ENCODE data around the gene IMMT.

IMMT gene

GRCh38 chr2:86143926-86144685 is 51.2 kb downstream of the IMMT start:
- no peaks in the 10 kb centered on the region for H3K9me3 Mint-ChIP-seq
- H3K27me3 Mint-ChIP-seq: no peaks in the 10 kb centered on the region
- H3K36me3 Mint-ChIP-seq: peaks cover 11% of the 10 kb centered on the region
- H3K4me1 Mint-ChIP-seq: peaks cover 6% of the 10 kb centered on the region
- peak overlapping the region; percentile 17 for H3K27ac Mint-ChIP-seq
- no peak overlapping the region for H3K4me3 Mint-ChIP-seq

GRCh38 chr2:86143307-86143706 is 52.0 kb downstream of the IMMT start:
- Mint-ChIP-seq H3K27ac (no peak overlapping the region), H3K27me3 (no peaks in the 10 kb centered on the region), H3K36me3 (peaks cover 17% of the 10 kb centered on the region), H3K9me3 (no peaks in the 10 kb centered on the region), H3K4me3 (no peak overlapping the region), H3K4me1 (peaks cover 11% of the 10 kb centered on the region)

GRCh38 chr2:86142436-86143257 is 52.6 kb downstream of the IMMT start:
- peaks cover 16% of the 10 kb centered on the region for H3K36me3 Mint-ChIP-seq
- no peak overlapping the region for H3K4me3 Mint-ChIP-seq
- H3K27me3 Mint-ChIP-seq: no peaks in the 10 kb centered on the region
- H3K27ac Mint-ChIP-seq: no peak overlapping the region
- H3K9me3 Mint-ChIP-seq: no peaks in the 10 kb centered on the region
- H3K4me1 Mint-ChIP-seq: peaks cover 11% of the 10 kb centered on the region

GRCh38 chr2:86140969-86141392 is 54.3 kb downstream of the IMMT start:
- no peak overlapping the region for H3K4me3 Mint-ChIP-seq
- H3K4me1 Mint-ChIP-seq: peaks cover 11% of the 10 kb centered on the region
- peaks cover 20% of the 10 kb centered on the region for H3K36me3 Mint-ChIP-seq
- no peaks in the 10 kb centered on the region for H3K27me3 Mint-ChIP-seq
- H3K27ac Mint-ChIP-seq: peak overlapping the region; percentile 6
- H3K9me3 Mint-ChIP-seq: no peaks in the 10 kb centered on the region

DNA sequence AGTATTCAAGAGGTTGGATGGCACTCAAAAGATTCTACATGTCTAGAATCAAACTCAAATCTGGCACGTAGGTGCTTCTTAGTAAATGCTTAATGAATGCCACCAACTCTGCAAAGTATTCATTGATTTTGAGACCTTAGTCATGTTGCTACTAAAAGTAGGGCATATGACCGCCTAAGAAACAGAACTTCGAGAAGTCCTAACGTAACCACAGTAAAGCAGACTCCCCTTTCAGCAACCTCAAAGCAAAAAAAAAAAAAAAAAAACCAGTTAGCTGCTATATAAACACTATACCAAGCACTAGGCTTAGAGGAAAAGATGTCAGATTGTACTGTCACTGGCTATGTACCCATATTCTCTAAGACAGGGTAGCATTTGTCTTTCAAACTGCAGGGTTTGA is 55.3 kb downstream of the IMMT start:
- H3K27ac Mint-ChIP-seq: no peak overlapping the region
- H3K4me1 Mint-ChIP-seq: peaks cover 11% of the 10 kb centered on the region
- H3K27me3 Mint-ChIP-seq: no peaks in the 10 kb centered on the region
- H3K36me3 Mint-ChIP-seq: peaks cover 24% of the 10 kb centered on the region
- H3K9me3 Mint-ChIP-seq: no peaks in the 10 kb centered on the region
- no peak overlapping the region for H3K4me3 Mint-ChIP-seq

DNA sequence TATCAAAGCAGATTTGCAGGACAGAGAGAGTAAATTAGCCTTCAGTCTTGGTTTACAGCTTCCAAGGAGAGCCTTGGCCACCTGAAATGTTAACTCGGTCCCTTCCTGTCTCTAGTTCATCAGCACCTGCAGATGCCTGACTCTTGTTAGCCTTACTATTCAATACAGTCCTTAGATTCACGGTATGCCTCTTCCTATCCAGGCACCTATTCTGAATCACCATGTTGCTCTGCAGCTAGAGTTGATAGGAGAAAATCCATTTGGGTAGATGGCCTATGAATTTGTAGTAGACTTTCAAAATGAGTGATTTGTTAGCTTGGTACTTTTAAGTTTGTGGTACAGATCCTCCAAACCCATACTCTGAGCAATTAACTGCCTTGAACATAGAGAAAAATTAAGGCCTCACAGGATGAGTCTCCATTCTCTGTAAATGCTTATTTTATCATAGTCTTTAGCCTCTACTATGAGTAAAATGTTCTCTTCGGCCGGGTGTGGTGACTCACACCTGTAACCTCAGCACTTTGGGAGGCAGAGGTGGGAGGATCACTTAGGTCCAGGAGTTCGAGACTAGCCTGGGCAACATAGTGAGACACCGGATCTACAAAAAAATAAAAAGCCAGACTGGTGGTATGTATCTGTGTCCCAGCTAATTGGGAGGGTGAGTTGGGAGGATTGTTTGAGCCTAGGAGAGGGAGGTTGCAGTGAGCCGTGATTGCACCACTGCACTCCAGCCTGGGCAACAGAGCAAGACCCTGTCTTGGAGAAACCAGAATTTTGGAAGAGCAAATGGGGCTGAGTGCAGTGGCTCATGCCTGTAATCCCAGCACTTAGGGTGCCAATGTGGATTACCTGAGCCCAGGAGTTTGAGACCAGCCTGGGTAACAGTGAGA is 56.3 kb downstream of the IMMT start:
- H3K27me3 Mint-ChIP-seq: no peaks in the 10 kb centered on the region
- peak overlapping the region; percentile 30 for H3K27ac Mint-ChIP-seq
- H3K4me1 Mint-ChIP-seq: peaks cover 11% of the 10 kb centered on the region
- peaks cover 26% of the 10 kb centered on the region for H3K36me3 Mint-ChIP-seq
- H3K9me3 Mint-ChIP-seq: no peaks in the 10 kb centered on the region
- H3K4me3 Mint-ChIP-seq: no peak overlapping the region

DNA sequence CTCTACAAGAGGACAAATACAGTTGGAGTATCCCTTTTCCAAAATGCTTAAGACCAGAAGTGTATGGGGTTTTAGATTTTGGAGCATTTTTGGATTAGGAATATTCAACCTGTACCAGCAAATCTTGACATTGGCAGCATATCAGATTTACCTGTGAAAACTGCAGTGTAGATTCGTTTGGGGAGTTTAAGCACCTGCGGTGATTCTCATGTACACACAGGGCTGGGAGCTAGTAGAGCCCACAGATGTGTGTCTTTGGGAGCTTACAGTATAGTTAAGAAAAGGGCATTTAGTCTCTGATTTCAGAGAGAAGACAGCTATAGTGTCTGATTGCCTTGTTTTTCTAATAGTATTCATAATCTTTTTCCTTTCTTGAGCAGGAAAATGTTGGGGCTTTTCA is 59.1 kb downstream of the IMMT start:
- H3K27me3 Mint-ChIP-seq: no peaks in the 10 kb centered on the region
- no peak overlapping the region for H3K4me3 Mint-ChIP-seq
- H3K9me3 Mint-ChIP-seq: no peaks in the 10 kb centered on the region
- H3K4me1 Mint-ChIP-seq: peaks cover 11% of the 10 kb centered on the region
- H3K36me3 Mint-ChIP-seq: peaks cover 36% of the 10 kb centered on the region
- H3K27ac Mint-ChIP-seq: no peak overlapping the region

- H3K9me3 Mint-ChIP-seq: no peaks in the 10 kb centered on the region
- H3K4me3 Mint-ChIP-seq: no peak overlapping the region
- H3K27ac Mint-ChIP-seq: peak overlapping the region; percentile 19
- H3K36me3 Mint-ChIP-seq: peaks cover 37% of the 10 kb centered on the region
- H3K4me1 Mint-ChIP-seq: peaks cover 11% of the 10 kb centered on the region
- no peaks in the 10 kb centered on the region for H3K27me3 Mint-ChIP-seq
Observed at GRCh38 chr2:86135653-86136052, 59.6 kb downstream of the IMMT start.

GRCh38 chr2:86134709-86135108 is 60.6 kb downstream of the IMMT start:
- peaks cover 38% of the 10 kb centered on the region for H3K36me3 Mint-ChIP-seq
- H3K27ac Mint-ChIP-seq: no peak overlapping the region
- no peaks in the 10 kb centered on the region for H3K9me3 Mint-ChIP-seq
- peaks cover 10% of the 10 kb centered on the region for H3K4me1 Mint-ChIP-seq
- no peak overlapping the region for H3K4me3 Mint-ChIP-seq
- no peaks in the 10 kb centered on the region for H3K27me3 Mint-ChIP-seq

DNA sequence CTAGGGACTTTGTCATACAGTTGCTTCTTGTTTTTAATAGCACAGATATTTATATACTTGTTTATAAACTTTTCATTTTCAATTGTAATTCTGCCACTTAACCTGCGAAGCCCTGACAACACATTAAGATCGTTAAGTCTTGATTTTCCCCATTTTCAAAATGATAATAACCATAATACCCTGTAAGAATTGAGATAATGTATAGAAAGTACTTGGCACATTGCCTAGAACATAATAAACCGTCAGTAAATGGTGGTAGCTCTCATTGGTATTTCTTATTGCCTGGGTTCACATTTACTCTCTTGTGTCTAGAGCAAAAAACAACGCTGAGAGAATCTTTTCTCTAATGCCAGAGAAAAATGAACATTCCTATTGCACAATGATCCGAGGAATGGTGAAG is 70.6 kb downstream of the IMMT start:
- Mint-ChIP-seq H3K4me3 (no peak overlapping the region), H3K27ac (no peak overlapping the region), H3K4me1 (no peaks in the 10 kb centered on the region), H3K9me3 (no peaks in the 10 kb centered on the region), H3K27me3 (no peaks in the 10 kb centered on the region), H3K36me3 (peaks cover 19% of the 10 kb centered on the region)

GRCh38 chr2:86123328-86123925 is 71.8 kb downstream of the IMMT start:
- Mint-ChIP-seq H3K9me3 (no peaks in the 10 kb centered on the region), H3K4me1 (no peaks in the 10 kb centered on the region), H3K27me3 (no peaks in the 10 kb centered on the region), H3K36me3 (peaks cover 19% of the 10 kb centered on the region), H3K4me3 (no peak overlapping the region), H3K27ac (peak overlapping the region; percentile 41)

DNA sequence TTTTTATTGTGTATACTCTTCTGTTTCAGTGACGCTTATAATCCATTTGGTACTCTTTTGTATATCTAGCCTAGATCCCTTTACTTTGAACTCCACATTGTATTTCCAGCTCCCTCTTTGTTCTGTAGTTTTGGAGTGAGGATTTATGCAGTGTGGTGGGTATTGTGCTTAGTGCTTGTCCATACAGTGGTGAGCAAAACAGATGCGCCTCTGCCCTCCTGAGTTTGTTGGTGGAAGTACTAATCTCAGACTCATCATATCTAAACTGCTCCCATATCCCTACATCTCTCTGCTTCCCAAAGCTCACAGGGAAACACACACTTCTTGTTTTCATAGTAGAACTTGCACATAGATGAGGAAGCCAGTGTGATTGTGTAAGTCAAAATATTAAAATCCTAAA is 77.1 kb downstream of the IMMT start:
- Mint-ChIP-seq H3K27me3 (no peaks in the 10 kb centered on the region), H3K4me1 (peaks cover 13% of the 10 kb centered on the region), H3K36me3 (peaks cover 24% of the 10 kb centered on the region), H3K9me3 (no peaks in the 10 kb centered on the region), H3K4me3 (no peak overlapping the region), H3K27ac (no peak overlapping the region)

DNA sequence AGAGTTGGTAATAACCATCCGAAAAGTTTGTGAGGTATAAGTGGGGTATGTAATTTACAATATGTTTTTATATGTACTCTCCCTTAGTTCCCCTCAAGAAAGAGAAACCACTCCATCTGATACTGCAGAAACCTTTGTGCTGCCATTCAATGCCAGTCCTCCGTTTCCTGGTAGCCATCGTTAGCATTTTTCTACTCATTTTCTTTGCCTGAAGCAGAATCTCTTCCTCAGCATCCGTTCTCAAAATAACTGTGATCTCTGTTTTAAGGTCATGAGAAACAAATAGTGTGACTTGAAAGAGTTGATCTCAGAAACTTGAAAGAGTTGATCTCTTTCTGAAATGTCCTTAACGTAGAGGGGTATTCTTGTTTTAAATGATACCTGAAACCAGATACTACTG is 88.2 kb downstream of the IMMT start:
- no peaks in the 10 kb centered on the region for H3K9me3 Mint-ChIP-seq
- H3K4me3 Mint-ChIP-seq: peak overlapping the region; percentile 91
- no peaks in the 10 kb centered on the region for H3K27me3 Mint-ChIP-seq
- H3K4me1 Mint-ChIP-seq: peaks cover 63% of the 10 kb centered on the region
- peaks cover 26% of the 10 kb centered on the region for H3K36me3 Mint-ChIP-seq
- peak overlapping the region; percentile 100 for H3K27ac Mint-ChIP-seq

GRCh38 chr2:86105969-86106945 is 89.0 kb downstream of the IMMT start, which contains the start of gene PTCD3:
TSS of gene PTCD3 (plus strand) at chr2:86106235. CDS start at chr2:86106248, 13 bp downstream.
- H3K27ac Mint-ChIP-seq: peak within 1 kb of the TSS; percentile 100
- no peaks in the 10 kb centered on the region for H3K27me3 Mint-ChIP-seq
- H3K4me3 Mint-ChIP-seq: peak within 1 kb of the TSS; percentile 91
- H3K4me1 Mint-ChIP-seq: peaks cover 69% of the 10 kb centered on the region
- H3K9me3 Mint-ChIP-seq: no peaks in the 10 kb centered on the region
- H3K36me3 Mint-ChIP-seq: peaks cover 29% of the 10 kb centered on the region
